ENCODE data around the gene TDRD1. TPM values are rescaled to one million over a fixed set of nuclear protein-coding genes. Genes with fewer than 3 reads are reported as not detected.

Gene TDRD1
- total RNA-seq, 1 experiment from 2014 or later, result not detected

DNA sequence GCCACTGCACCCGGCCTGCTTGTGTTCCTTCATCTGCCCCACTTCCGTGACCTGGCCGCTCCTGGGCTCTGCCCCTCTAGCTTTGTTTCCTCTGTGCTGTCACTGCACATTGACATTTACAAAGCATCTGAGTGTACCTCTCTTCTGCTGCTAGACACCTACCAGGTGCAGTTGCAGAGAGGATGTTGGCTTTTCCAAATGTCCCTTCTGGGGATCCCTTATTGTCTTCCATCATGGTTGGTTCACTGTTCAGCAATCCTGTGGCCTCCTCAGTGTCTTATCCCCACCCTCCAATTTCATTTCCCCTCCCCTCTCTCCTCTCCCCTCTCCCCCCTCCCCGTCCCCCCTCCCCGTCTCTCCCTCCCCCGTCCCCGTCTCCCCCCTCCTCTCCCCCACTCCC, 73.7 kb downstream of the TDRD1 start:
- H3K4me3 ChIP-seq (replicated peaks in 1 of 2; ENCODE audit: low read depth in 1 of 2, low read length in 2 of 2), result no peak overlapping the region
- H3K27ac ChIP-seq (ENCODE audit: low read depth, low read length), result no peak overlapping the region
- no peak overlapping the region for H2AFZ ChIP-seq (ENCODE audit: low read depth, low read length, poor library complexity, severe bottlenecking)
- no peaks in the 10 kb centered on the region for H4K20me1 ChIP-seq (ENCODE audit: insufficient read depth)
- H3K9me3 ChIP-seq (ENCODE audit: control insufficient read depth in 1 of 2, insufficient read depth in 1 of 2, low read depth in 1 of 2, low read length in 2 of 2), result no peaks in the 10 kb centered on the region
- H3K79me2 ChIP-seq (ENCODE audit: insufficient read depth, low read length), result no peaks in the 10 kb centered on the region
- BruUV-seq (replicated peaks), result no TSS peak
- ATAC-seq (peak; percentile 33; the same call in 1 of the 2 replicates), DNase-seq (ENCODE audit: low read depth, low spot score) (no peak)
- H3K9me2 ChIP-seq (ENCODE audit: insufficient read depth), result no peaks in the 10 kb centered on the region
- ChIA-PET RAD21 (ENCODE audit: low non-redundant PET in 1 of 2, low total read pairs in 2 of 2, uncharacterized antibody in 2 of 2, unreplicated experiment in 2 of 2) (no interaction called here), CTCF (no interaction called here), POLR2A (no interaction called here)
- no peak overlapping the region for H3K4me2 ChIP-seq (ENCODE audit: low read length)
- TF ChIP-seq POLR2A (IDR thresholded peaks at IDR 0.05; ENCODE audit: borderline replicate concordance, extremely low read depth, insufficient read depth, insufficient read length) (no peak), TCF7L2 (IDR thresholded peaks at IDR 0.05; ENCODE audit: borderline replicate concordance, extremely low read depth, insufficient read depth, insufficient read length) (no peak), ELF1 (IDR thresholded peaks at IDR 0.05; ENCODE audit: borderline replicate concordance, low read depth) (no peak)
- no peak overlapping the region for H3K9ac ChIP-seq (ENCODE audit: low read length)
- H3K36me3 ChIP-seq (ENCODE audit: control insufficient read depth in 1 of 2, insufficient read depth in 2 of 2, low read length in 2 of 2), result no peaks in the 10 kb centered on the region
- H3K27me3 ChIP-seq (ENCODE audit: insufficient read depth, low read length), result no peaks in the 10 kb centered on the region
- intact Hi-C loops (cut with micrococcal nuclease), result no loop called here
- H3K4me1 ChIP-seq (ENCODE audit: control insufficient read depth in 1 of 2, insufficient read depth in 2 of 2, low read length in 2 of 2), result no peaks in the 10 kb centered on the region

DNA sequence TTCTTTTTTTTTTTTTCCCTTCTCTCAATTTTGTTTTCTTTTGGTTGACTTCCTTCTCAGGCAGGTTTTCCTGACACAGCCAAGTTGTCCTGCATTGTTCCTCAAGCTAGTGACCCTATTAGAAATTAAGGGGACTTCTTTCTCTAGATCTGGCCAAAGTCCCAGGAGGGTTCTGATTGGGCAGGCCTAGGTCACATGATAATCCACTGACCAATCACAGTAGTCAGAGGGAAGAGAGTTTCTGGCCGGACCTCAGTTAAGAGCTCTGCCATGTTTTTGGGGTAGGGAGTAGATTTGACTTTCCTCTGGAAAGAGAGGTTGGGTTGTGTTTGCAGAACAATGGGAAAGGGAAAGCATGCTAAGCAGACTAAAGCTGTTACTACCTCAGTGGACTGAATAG, 76.1 kb downstream of the TDRD1 start:
- RAD21 ChIA-PET (ENCODE audit: low non-redundant PET in 1 of 2, low total read pairs in 2 of 2, uncharacterized antibody in 2 of 2, unreplicated experiment in 2 of 2), result no interaction called here
- H3K9me2 ChIP-seq (ENCODE audit: insufficient read depth), result no peaks in the 10 kb centered on the region
- H3K27me3 ChIP-seq (ENCODE audit: insufficient read depth, low read length), result no peaks in the 10 kb centered on the region
- no peak overlapping the region for H2AFZ ChIP-seq (ENCODE audit: low read depth, low read length, poor library complexity, severe bottlenecking)
- no peaks in the 10 kb centered on the region for H4K20me1 ChIP-seq (ENCODE audit: insufficient read depth)
- POLR2A ChIA-PET, result no interaction called here
- H3K4me3 ChIP-seq (replicated peaks in 1 of 2; ENCODE audit: low read depth in 1 of 2, low read length in 2 of 2), result no peak overlapping the region
- H3K27ac ChIP-seq (ENCODE audit: low read depth, low read length), result no peak overlapping the region
- H3K4me2 ChIP-seq (ENCODE audit: low read length), result no peak overlapping the region
- ATAC-seq, result peak; percentile 46; the same call in 1 of the 2 replicates
- CTCF ChIA-PET, result interaction anchor here (0.6 kb wide), 1 partner anchor 213 kb away, joined by 3 read pairs; no protein-coding TSS in a partner anchor
- H3K79me2 ChIP-seq (ENCODE audit: insufficient read depth, low read length), result no peaks in the 10 kb centered on the region
- no peaks in the 10 kb centered on the region for H3K9me3 ChIP-seq (ENCODE audit: control insufficient read depth in 1 of 2, insufficient read depth in 1 of 2, low read depth in 1 of 2, low read length in 2 of 2)
- no peak overlapping the region for H3K9ac ChIP-seq (ENCODE audit: low read length)
- TF ChIP-seq SRF (IDR thresholded peaks at IDR 0.05; ENCODE audit: low read depth), result no peak
- TF ChIP-seq, protein P1, sequence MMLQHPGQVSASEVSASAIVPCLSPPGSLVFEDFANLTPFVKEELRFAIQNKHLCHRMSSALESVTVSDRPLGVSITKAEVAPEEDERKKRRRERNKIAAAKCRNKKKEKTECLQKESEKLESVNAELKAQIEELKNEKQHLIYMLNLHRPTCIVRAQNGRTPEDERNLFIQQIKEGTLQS (IDR thresholded peaks at IDR 0.05), result no peak
- no peak for TF ChIP-seq EZH2 (IDR thresholded peaks at IDR 0.05)
- TF ChIP-seq, protein P2, sequence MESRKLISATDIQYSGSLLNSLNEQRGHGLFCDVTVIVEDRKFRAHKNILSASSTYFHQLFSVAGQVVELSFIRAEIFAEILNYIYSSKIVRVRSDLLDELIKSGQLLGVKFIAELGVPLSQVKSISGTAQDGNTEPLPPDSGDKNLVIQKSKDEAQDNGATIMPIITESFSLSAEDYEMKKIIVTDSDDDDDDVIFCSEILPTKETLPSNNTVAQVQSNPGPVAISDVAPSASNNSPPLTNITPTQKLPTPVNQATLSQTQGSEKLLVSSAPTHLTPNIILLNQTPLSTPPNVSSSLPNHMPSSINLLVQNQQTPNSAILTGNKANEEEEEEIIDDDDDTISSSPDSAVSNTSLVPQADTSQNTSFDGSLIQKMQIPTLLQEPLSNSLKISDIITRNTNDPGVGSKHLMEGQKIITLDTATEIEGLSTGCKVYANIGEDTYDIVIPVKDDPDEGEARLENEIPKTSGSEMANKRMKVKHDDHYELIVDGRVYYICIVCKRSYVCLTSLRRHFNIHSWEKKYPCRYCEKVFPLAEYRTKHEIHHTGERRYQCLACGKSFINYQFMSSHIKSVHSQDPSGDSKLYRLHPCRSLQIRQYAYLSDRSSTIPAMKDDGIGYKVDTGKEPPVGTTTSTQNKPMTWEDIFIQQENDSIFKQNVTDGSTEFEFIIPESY (IDR thresholded peaks at IDR 0.05; ENCODE audit: extremely low read depth, insufficient replicate concordance, low read length), result no peak
- no peak for TF ChIP-seq SIN3A (IDR thresholded peaks at IDR 0.05; ENCODE audit: low read depth)
- no peak for TF ChIP-seq TCF7L2 (IDR thresholded peaks at IDR 0.05; ENCODE audit: borderline replicate concordance, extremely low read depth, insufficient read depth, insufficient read length)
- TF ChIP-seq ZNF274 (IDR thresholded peaks at IDR 0.05; ENCODE audit: low read depth, low read length), result no peak
- TF ChIP-seq SP1 (IDR thresholded peaks at IDR 0.05; ENCODE audit: low read depth), result no peak
- no peak for TF ChIP-seq EGR1 (IDR thresholded peaks at IDR 0.05; ENCODE audit: low read depth)
- TF ChIP-seq EZH2phosphoT487 (IDR thresholded peaks at IDR 0.05; ENCODE audit: borderline replicate concordance), result no peak
- no peak for TF ChIP-seq CEBPB (IDR thresholded peaks at IDR 0.05; ENCODE audit: low read depth)
- no peak for TF ChIP-seq RAD21 (IDR thresholded peaks at IDR 0.05; ENCODE audit: low read depth)
- TF ChIP-seq JUND (IDR thresholded peaks at IDR 0.05), result no peak
- TF ChIP-seq, protein P3, sequence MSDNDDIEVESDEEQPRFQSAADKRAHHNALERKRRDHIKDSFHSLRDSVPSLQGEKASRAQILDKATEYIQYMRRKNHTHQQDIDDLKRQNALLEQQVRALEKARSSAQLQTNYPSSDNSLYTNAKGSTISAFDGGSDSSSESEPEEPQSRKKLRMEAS (IDR thresholded peaks at IDR 0.05), result no peak
- no peaks in the 10 kb centered on the region for H3K4me1 ChIP-seq (ENCODE audit: control insufficient read depth in 1 of 2, insufficient read depth in 2 of 2, low read length in 2 of 2)
- DNase-seq (ENCODE audit: low read depth, low spot score), result no peak
- no TSS peak for BruUV-seq (replicated peaks)
- no peaks in the 10 kb centered on the region for H3K36me3 ChIP-seq (ENCODE audit: control insufficient read depth in 1 of 2, insufficient read depth in 2 of 2, low read length in 2 of 2)
- intact Hi-C loops (cut with micrococcal nuclease), result no loop called here

All from HCT116 (cell line).